Astrocyte (in vitro differentiated cells and primary cell): ENCODE data around the gene B2M. TPM values are rescaled to one million over a fixed set of nuclear protein-coding genes. Genes with fewer than 3 reads are reported as not detected.

ENCODE experiments used
- DNase-seq: peaks from one replicate; pipeline ENCODE4 v3.0.0-alpha.2; 2010; ENCODE audit warnings: low read depth
- FAIRE-seq: peaks from 2 replicates; lab custom pipeline; 2011; peaks lifted over from hg19 to GRCh38; lab: Jason Lieb, UNC
- H2AFZ ChIP-seq: 2 replicates; pipeline ENCODE4 v1.6.0; 2012; ENCODE audit warnings: low read depth, low read length, inconsistent platforms
- H3K27ac ChIP-seq: 2 replicates; pipeline ENCODE4 v1.5.1; 2011; ENCODE audit warnings: low read depth, low read length, inconsistent platforms
- H3K27me3 ChIP-seq: 2 replicates; pipeline ENCODE4 v1.6.0; 2011; ENCODE audit warnings: low read length, inconsistent platforms; ENCODE audit not compliant: insufficient read depth
- H3K36me3 ChIP-seq: 2 replicates; pipeline ENCODE4 v1.5.1; 2011; ENCODE audit warnings: low read length, inconsistent platforms; ENCODE audit not compliant: insufficient read depth
- H3K4me1 ChIP-seq: 2 replicates; pipeline ENCODE4 v1.5.1; 2011; ENCODE audit warnings: low read length, inconsistent platforms; ENCODE audit not compliant: insufficient read depth
- H3K4me2 ChIP-seq: 2 replicates; pipeline ENCODE4 v1.6.0; 2012; ENCODE audit warnings: low read length, inconsistent platforms
- H3K4me3 ChIP-seq: 2 replicates; pipeline ENCODE4 v1.5.1; 2011; ENCODE audit warnings: low read depth, mild to moderate bottlenecking, low read length, inconsistent platforms; ENCODE audit not compliant: insufficient read depth
- H3K79me2 ChIP-seq: 2 replicates; pipeline ENCODE4 v1.6.0; 2012; ENCODE audit warnings: mild to moderate bottlenecking, low read length, inconsistent platforms; ENCODE audit not compliant: insufficient read depth
- H3K9ac ChIP-seq: 2 replicates; pipeline ENCODE4 v1.6.0; 2012; ENCODE audit warnings: mild to moderate bottlenecking, low read length, inconsistent platforms
- H3K9me3 ChIP-seq: 2 replicates; pipeline ENCODE4 v1.5.1; 2012; ENCODE audit warnings: low read depth, mild to moderate bottlenecking, low read length, inconsistent platforms; ENCODE audit not compliant: insufficient read depth
- H4K20me1 ChIP-seq: 2 replicates; pipeline ENCODE4 v1.6.0; 2012; ENCODE audit warnings: low read length, inconsistent platforms; ENCODE audit not compliant: insufficient read depth
- H3K27ac Mint-ChIP-seq: one replicate; pipeline ENCODE4 v1.8.0; 2021; ENCODE audit warnings: mild to moderate bottlenecking, mixed read lengths; ENCODE audit not compliant: unreplicated experiment
- H3K27me3 Mint-ChIP-seq: one replicate; pipeline ENCODE4 v1.8.0; 2021; ENCODE audit warnings: low read depth, mixed read lengths; ENCODE audit not compliant: unreplicated experiment
- H3K36me3 Mint-ChIP-seq: one replicate; pipeline ENCODE4 v1.8.0; 2021; ENCODE audit warnings: low read depth, mixed read lengths; ENCODE audit not compliant: unreplicated experiment
- H3K4me1 Mint-ChIP-seq: one replicate; pipeline ENCODE4 v1.8.0; 2021; ENCODE audit warnings: low read depth, mixed read lengths; ENCODE audit not compliant: unreplicated experiment
- H3K4me3 Mint-ChIP-seq: one replicate; pipeline ENCODE4 v1.8.0; 2021; ENCODE audit warnings: mild to moderate bottlenecking, moderate library complexity, mixed read lengths; ENCODE audit not compliant: unreplicated experiment
- H3K9me3 Mint-ChIP-seq: one replicate; pipeline ENCODE4 v1.8.0; 2021; ENCODE audit warnings: mild to moderate bottlenecking, mixed read lengths; ENCODE audit not compliant: unreplicated experiment
- CTCF ChIP-seq: IDR thresholded peaks from 2 replicates; pipeline ENCODE4 v1.5.1; 2011; ENCODE audit warnings: low read depth, mild to moderate bottlenecking, inconsistent platforms, low read length, moderate library complexity; ENCODE audit not compliant: insufficient read depth
- EZH2 ChIP-seq: IDR thresholded peaks from 2 replicates; pipeline ENCODE4 v1.6.1; 2012; ENCODE audit warnings: mild to moderate bottlenecking, low read length, inconsistent platforms; ENCODE audit not compliant: insufficient read depth
- total RNA-seq: library from RNA; stranded (reverse); gene quantifications from 2 replicates; pipeline ENCODE4 v1.2.1, GENCODE V29; 2021

The B2M gene
- total RNA-seq, 1 donor from 2014 or later: 1,708 TPM

- peaks cover 46% of the 10 kb centered on the region for H3K79me2 ChIP-seq
- peaks cover 7% of the 10 kb centered on the region for H3K4me1 Mint-ChIP-seq
- peak overlapping the region; percentile 98 for H3K27ac ChIP-seq
- peak overlapping the region; percentile 99 for H3K27ac Mint-ChIP-seq
- peaks cover 24% of the 10 kb centered on the region for H3K36me3 ChIP-seq
- H4K20me1 ChIP-seq: peaks cover 56% of the 10 kb centered on the region
- peaks cover 9% of the 10 kb centered on the region for H3K4me1 ChIP-seq
- H3K4me3 ChIP-seq: peak overlapping the region; percentile 93
- DNase-seq: peak; percentile 74
- no peaks in the 10 kb centered on the region for H3K27me3 ChIP-seq
- FAIRE-seq: no peak
- H3K4me2 ChIP-seq: peak overlapping the region; percentile 89
- H3K27me3 Mint-ChIP-seq: no peaks in the 10 kb centered on the region
- H3K9me3 Mint-ChIP-seq: no peaks in the 10 kb centered on the region
- H3K4me3 Mint-ChIP-seq: peak overlapping the region; percentile 96
- peaks cover under 1% of the 10 kb centered on the region for H3K36me3 Mint-ChIP-seq
- peak overlapping the region; percentile 100 for H3K9ac ChIP-seq
- no peak overlapping the region for H2AFZ ChIP-seq
- TF ChIP-seq CTCF (no peak), EZH2 (no peak)
- no peaks in the 10 kb centered on the region for H3K9me3 ChIP-seq
Observed at GRCh38 chr15:44712346-44713005, 1.2 kb downstream of the B2M start.

GRCh38 chr15:44713006-44713966, 2.0 kb downstream of the B2M start:
- Histone ChIP-seq H3K9me3 (no peaks in the 10 kb centered on the region), H2AFZ (no peak overlapping the region), H3K4me2 (peak overlapping the region; percentile 89), H4K20me1 (peaks cover 59% of the 10 kb centered on the region), H3K9ac (peak overlapping the region; percentile 100), H3K4me3 (peak overlapping the region; percentile 93), H3K27me3 (no peaks in the 10 kb centered on the region), H3K4me1 (peaks cover 9% of the 10 kb centered on the region), H3K79me2 (peaks cover 46% of the 10 kb centered on the region), H3K27ac (no peak overlapping the region), H3K36me3 (peaks cover 31% of the 10 kb centered on the region)
- no peak for FAIRE-seq
- Mint-ChIP-seq H3K27ac (peak overlapping the region; percentile 99), H3K9me3 (no peaks in the 10 kb centered on the region), H3K27me3 (no peaks in the 10 kb centered on the region), H3K4me3 (peak overlapping the region; percentile 96), H3K36me3 (peaks cover 4% of the 10 kb centered on the region), H3K4me1 (peaks cover 8% of the 10 kb centered on the region)
- peak; percentile 11 for DNase-seq
- TF ChIP-seq CTCF: no peak
- no peak for TF ChIP-seq EZH2
